Measurements from ENCODE around the gene CLP1.

DNA sequence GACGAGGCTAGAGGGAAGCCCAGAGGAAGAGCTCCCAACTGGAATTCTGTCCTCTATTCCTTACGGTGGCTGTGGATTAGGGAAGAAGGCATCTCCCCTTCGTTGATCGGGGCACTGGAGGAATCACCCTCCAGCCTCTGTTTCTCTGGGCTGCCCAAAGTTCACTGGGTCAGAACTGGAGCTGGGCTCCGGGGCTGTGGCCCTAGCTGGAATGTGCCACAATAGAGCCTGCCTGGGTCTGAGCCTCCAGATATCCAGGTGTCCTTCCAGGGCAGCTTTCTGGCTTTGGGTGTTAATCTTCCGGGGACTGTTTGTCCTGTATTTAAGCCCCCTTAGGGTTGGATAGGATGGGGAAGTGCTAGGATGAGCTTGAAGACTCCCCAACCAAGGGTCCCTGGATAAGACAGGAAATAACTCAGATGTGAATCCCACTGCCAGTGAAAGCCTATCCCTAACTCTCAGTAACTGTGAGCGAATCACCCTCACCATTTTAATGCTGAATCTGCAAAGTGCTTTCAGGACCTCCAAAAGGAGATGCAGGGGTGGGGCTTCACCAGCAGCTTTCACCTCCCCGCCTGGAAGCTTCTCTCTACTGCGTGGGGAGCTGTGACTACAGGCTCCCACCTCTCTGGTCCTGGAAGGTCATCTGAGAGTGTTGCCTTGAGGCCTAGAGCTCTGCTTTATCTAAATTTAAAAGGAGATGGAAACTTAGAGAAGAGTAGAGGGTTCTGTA is 17.3 kb upstream of the CLP1 start:
- TF ChIP-seq, protein P1, sequence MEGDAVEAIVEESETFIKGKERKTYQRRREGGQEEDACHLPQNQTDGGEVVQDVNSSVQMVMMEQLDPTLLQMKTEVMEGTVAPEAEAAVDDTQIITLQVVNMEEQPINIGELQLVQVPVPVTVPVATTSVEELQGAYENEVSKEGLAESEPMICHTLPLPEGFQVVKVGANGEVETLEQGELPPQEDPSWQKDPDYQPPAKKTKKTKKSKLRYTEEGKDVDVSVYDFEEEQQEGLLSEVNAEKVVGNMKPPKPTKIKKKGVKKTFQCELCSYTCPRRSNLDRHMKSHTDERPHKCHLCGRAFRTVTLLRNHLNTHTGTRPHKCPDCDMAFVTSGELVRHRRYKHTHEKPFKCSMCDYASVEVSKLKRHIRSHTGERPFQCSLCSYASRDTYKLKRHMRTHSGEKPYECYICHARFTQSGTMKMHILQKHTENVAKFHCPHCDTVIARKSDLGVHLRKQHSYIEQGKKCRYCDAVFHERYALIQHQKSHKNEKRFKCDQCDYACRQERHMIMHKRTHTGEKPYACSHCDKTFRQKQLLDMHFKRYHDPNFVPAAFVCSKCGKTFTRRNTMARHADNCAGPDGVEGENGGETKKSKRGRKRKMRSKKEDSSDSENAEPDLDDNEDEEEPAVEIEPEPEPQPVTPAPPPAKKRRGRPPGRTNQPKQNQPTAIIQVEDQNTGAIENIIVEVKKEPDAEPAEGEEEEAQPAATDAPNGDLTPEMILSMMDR (IDR thresholded peaks at IDR 0.05): no peak
- no peak for TF ChIP-seq POLR2A (IDR thresholded peaks at IDR 0.05)

Measured in testis (tissue), 2 donors.